Smooth muscle cell (in vitro differentiated cells): ENCODE data around the gene LEFTY1. TPM values are rescaled to one million over a fixed set of nuclear protein-coding genes. Genes with fewer than 3 reads are reported as not detected.

Source experiments
- DNase-seq: peaks from one replicate; lab custom pipeline; 2025; ENCODE audit not compliant: unreplicated experiment; lab: John Stamatoyannopoulos, UW
- H2AFZ ChIP-seq: fragments of 200-600 bp; sonication (generic); 2 replicates; pipeline ENCODE4 v1.6.0; 2016; ENCODE audit warnings: antibody characterized with exemption, low read depth, mild to moderate bottlenecking
- H3F3A ChIP-seq: fragments of 200-600 bp; sonication (generic); 2 replicates; pipeline ENCODE4 v1.6.0; 2017; ENCODE audit warnings: antibody characterized with exemption, low read depth
- H3K27ac ChIP-seq: fragments of 200-600 bp; sonication (generic); 2 replicates; pipeline ENCODE4 v1.5.1; 2016; ENCODE audit warnings: low read depth, mild to moderate bottlenecking
- H3K27me3 ChIP-seq: fragments of 200-600 bp; sonication (generic); 2 replicates; pipeline ENCODE4 v1.6.1; 2016; ENCODE audit warnings: low read depth, mild to moderate bottlenecking
- H3K36me3 ChIP-seq: fragments of 200-600 bp; sonication (generic); 2 replicates; pipeline ENCODE4 v1.5.1; 2016; ENCODE audit warnings: low read depth
- H3K4me1 ChIP-seq: fragments of 200-600 bp; sonication (generic); 2 replicates; pipeline ENCODE4 v1.5.1; 2016; ENCODE audit warnings: low read depth
- H3K4me2 ChIP-seq: fragments of 200-600 bp; sonication (generic); 2 replicates; pipeline ENCODE4 v1.6.0; 2016; ENCODE audit warnings: mild to moderate bottlenecking
- H3K4me3 ChIP-seq: fragments of 200-600 bp; sonication (generic); 2 replicates; pipeline ENCODE4 v1.5.1; 2016; ENCODE audit warnings: mild to moderate bottlenecking
- H3K79me2 ChIP-seq: fragments of 200-600 bp; sonication (generic); 2 replicates; pipeline ENCODE4 v1.6.0; 2016; ENCODE audit warnings: low read depth, mild to moderate bottlenecking
- H3K9ac ChIP-seq: fragments of 200-600 bp; sonication (generic); 2 replicates; pipeline ENCODE4 v1.6.0; 2016; ENCODE audit warnings: low read depth
- H3K9me3 ChIP-seq: fragments of 200-600 bp; sonication (generic); replicated peaks from 2 replicates; pipeline ENCODE4 v1.5.1; 2016; ENCODE audit warnings: low read depth
- H4K20me1 ChIP-seq: fragments of 200-600 bp; sonication (generic); 2 replicates; pipeline ENCODE4 v1.6.0; 2016; ENCODE audit warnings: low read depth
- CTCF ChIP-seq: fragments of 200-600 bp; sonication (generic); IDR thresholded peaks from 2 replicates; pipeline ENCODE4 v1.5.1; 2017; ENCODE audit warnings: borderline replicate concordance, mild to moderate bottlenecking, antibody characterized with exemption; ENCODE audit not compliant: insufficient read depth, poor library complexity, severe bottlenecking
- WGBS: methylation state at CpG from one replicate; pipeline ENCODE4 v1.1.7; 2016; ENCODE audit warnings: low lambda C conversion rate; 5-methylcytosine and 5-hydroxymethylcytosine counted together
- polyA plus RNA-seq: library from polyadenylated mRNA; unstranded; fragments of >200 nt; fragmentation: Nextera tagmentation; extraction: Ambion mirVana; gene quantifications from 2 replicates; pipeline ENCODE4 v1.2.1, GENCODE V29; 2016
- total RNA-seq: library from RNA; depleted of rRNA; stranded (reverse); fragments of >200 nt; gene quantifications from 2 replicates; pipeline ENCODE4 v1.2.3, GENCODE V29; 2014

Gene LEFTY1
- total and polyA plus RNA-seq, 2 experiments from 2014 or later = not detected

- no peak overlapping the region for H3K4me2 ChIP-seq
- no peak overlapping the region for H2AFZ ChIP-seq
- no peak for TF ChIP-seq CTCF
- H3F3A ChIP-seq = peaks cover 4% of the 10 kb centered on the region
- H3K27ac ChIP-seq = no peak overlapping the region
- H3K4me3 ChIP-seq = no peak overlapping the region
- H3K79me2 ChIP-seq = no peaks in the 10 kb centered on the region
- no peaks in the 10 kb centered on the region for H3K36me3 ChIP-seq
- WGBS = 87% methylated on average over 5 of the region's 5 CpGs
- H3K9ac ChIP-seq = no peak overlapping the region
- H3K9me3 ChIP-seq = no peaks in the 10 kb centered on the region
- no peaks in the 10 kb centered on the region for H3K4me1 ChIP-seq
- H3K27me3 ChIP-seq = no peaks in the 10 kb centered on the region
- DNase-seq = no peak
- peaks cover 3% of the 10 kb centered on the region for H4K20me1 ChIP-seq
Observed at GRCh38 chr1:225859151-225859550, 29.8 kb downstream of the LEFTY1 start.

- no peak overlapping the region for H3K9ac ChIP-seq
- H3K4me2 ChIP-seq = no peak overlapping the region
- H3K27ac ChIP-seq = no peak overlapping the region
- no peak overlapping the region for H3K4me3 ChIP-seq
- no peaks in the 10 kb centered on the region for H3K9me3 ChIP-seq
- H3K79me2 ChIP-seq = no peaks in the 10 kb centered on the region
- 79% methylated on average over 7 of the region's 7 CpGs for whole genome bisulfite sequencing
- TF ChIP-seq CTCF = no peak
- H3K27me3 ChIP-seq = no peaks in the 10 kb centered on the region
- H3F3A ChIP-seq = no peaks in the 10 kb centered on the region
- no peaks in the 10 kb centered on the region for H4K20me1 ChIP-seq
- no peak overlapping the region for H2AFZ ChIP-seq
- DNase-seq = no peak
- no peaks in the 10 kb centered on the region for H3K4me1 ChIP-seq
- no peaks in the 10 kb centered on the region for H3K36me3 ChIP-seq
Observed at GRCh38 chr1:225857256-225857655, 31.7 kb downstream of the LEFTY1 start.

GRCh38 chr1:225855503-225856300 lies 33.2 kb downstream of the LEFTY1 start:
- H3K27ac ChIP-seq = no peak overlapping the region
- H2AFZ ChIP-seq = no peak overlapping the region
- no peak for TF ChIP-seq CTCF
- no peaks in the 10 kb centered on the region for H3F3A ChIP-seq
- no peak overlapping the region for H3K4me3 ChIP-seq
- H3K9ac ChIP-seq = no peak overlapping the region
- no peaks in the 10 kb centered on the region for H3K27me3 ChIP-seq
- no peak for DNase-seq
- H3K79me2 ChIP-seq = no peaks in the 10 kb centered on the region
- 93% methylated on average over 10 of the region's 10 CpGs for WGBS
- H3K4me1 ChIP-seq = no peaks in the 10 kb centered on the region
- H3K9me3 ChIP-seq = no peaks in the 10 kb centered on the region
- H3K36me3 ChIP-seq = no peaks in the 10 kb centered on the region
- H4K20me1 ChIP-seq = no peaks in the 10 kb centered on the region
- no peak overlapping the region for H3K4me2 ChIP-seq

- 95% methylated on average over 12 of the region's 12 CpGs for WGBS
- no peak overlapping the region for H2AFZ ChIP-seq
- no peaks in the 10 kb centered on the region for H3K36me3 ChIP-seq
- H4K20me1 ChIP-seq = no peaks in the 10 kb centered on the region
- no peak overlapping the region for H3K4me3 ChIP-seq
- no peaks in the 10 kb centered on the region for H3K9me3 ChIP-seq
- H3K27ac ChIP-seq = no peak overlapping the region
- no peaks in the 10 kb centered on the region for H3K79me2 ChIP-seq
- H3K4me2 ChIP-seq = no peak overlapping the region
- H3K9ac ChIP-seq = no peak overlapping the region
- no peak for DNase-seq
- H3K27me3 ChIP-seq = no peaks in the 10 kb centered on the region
- no peaks in the 10 kb centered on the region for H3F3A ChIP-seq
- TF ChIP-seq CTCF = no peak
- no peaks in the 10 kb centered on the region for H3K4me1 ChIP-seq
Observed at GRCh38 chr1:225853441-225853840, 35.5 kb downstream of the LEFTY1 start.
